Measurements from ENCODE around the gene DNAH1. TPM values are rescaled to one million over a fixed set of nuclear protein-coding genes. Genes with fewer than 3 reads are reported as not detected.

Gene DNAH1
- total and polyA plus RNA-seq, 7 donors, result 1.2 to 8.6 (median 4.6) TPM

DNA sequence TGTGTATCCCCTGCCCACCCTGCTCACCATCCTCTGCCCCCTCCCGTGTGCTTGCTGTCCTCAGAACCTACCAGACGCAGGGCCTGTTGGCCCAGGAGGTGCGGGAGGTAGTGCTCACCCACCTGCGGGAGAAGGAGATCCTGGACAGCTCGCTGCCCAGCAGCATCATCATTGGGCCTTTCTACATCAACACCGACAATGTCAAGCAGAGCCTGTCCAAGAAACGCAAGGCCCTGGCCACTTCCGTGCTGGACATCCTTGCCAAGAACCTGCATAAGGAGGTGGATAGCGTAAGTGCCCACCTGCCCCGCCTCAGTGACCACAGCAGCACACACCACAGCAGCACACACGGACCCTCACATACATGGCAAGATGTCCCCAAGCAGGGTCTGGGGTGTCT lies 33.0 kb downstream of the DNAH1 start:
- intact Hi-C loops (cut with DNase I), result no loop called here
- WGBS, 2 donors, result 94 to 96% methylated on average over 11 of the region's 11 CpGs

GRCh38 chr3:52349611-52350395 lies 33.7 kb downstream of the DNAH1 start:
- intact Hi-C loops (cut with DNase I), result no loop called here
- H3K4me1 ChIP-seq, result peaks cover 0 to 11% (median 3%) of the 10 kb centered on the region in 4 donors
- H3K36me3 ChIP-seq, result peaks cover 0 to 37% (median 0%) of the 10 kb centered on the region in 4 donors
- H3K9me3 ChIP-seq, result no peaks in the 10 kb centered on the region
- TF ChIP-seq POLR2A (IDR thresholded peaks at IDR 0.05), result no peak
- no peak for TF ChIP-seq EP300 (IDR thresholded peaks at IDR 0.05)
- TF ChIP-seq CTCF (IDR thresholded peaks at IDR 0.05), result no peak
- TF ChIP-seq POLR2AphosphoS5 (IDR thresholded peaks at IDR 0.05), result no peak
- no peak overlapping the region for H3K4me3 ChIP-seq
- 93 to 96% methylated on average over 19 of the region's 19 CpGs for WGBS, 2 donors
- no peak overlapping the region for H3K27ac ChIP-seq
- no peak for DNase-seq
- no peaks in the 10 kb centered on the region for H3K27me3 ChIP-seq

More for the DNA sequence above, 33.0 kb downstream of the DNAH1 start:
- peaks cover 0 to 11% (median 3%) of the 10 kb centered on the region in 4 donors for H3K4me1 ChIP-seq
- no peak overlapping the region for H3K27ac ChIP-seq
- no peaks in the 10 kb centered on the region for H3K27me3 ChIP-seq
- no peak overlapping the region for H3K4me3 ChIP-seq
- no peaks in the 10 kb centered on the region for H3K9me3 ChIP-seq
- no peak for DNase-seq
- TF ChIP-seq EP300 (IDR thresholded peaks at IDR 0.05), result no peak
- no peak for TF ChIP-seq POLR2AphosphoS5 (IDR thresholded peaks at IDR 0.05)
- no peak for TF ChIP-seq POLR2A (IDR thresholded peaks at IDR 0.05)
- TF ChIP-seq CTCF (IDR thresholded peaks at IDR 0.05), result no peak
- peaks cover 0 to 33% (median 0%) of the 10 kb centered on the region in 4 donors for H3K36me3 ChIP-seq

DNA sequence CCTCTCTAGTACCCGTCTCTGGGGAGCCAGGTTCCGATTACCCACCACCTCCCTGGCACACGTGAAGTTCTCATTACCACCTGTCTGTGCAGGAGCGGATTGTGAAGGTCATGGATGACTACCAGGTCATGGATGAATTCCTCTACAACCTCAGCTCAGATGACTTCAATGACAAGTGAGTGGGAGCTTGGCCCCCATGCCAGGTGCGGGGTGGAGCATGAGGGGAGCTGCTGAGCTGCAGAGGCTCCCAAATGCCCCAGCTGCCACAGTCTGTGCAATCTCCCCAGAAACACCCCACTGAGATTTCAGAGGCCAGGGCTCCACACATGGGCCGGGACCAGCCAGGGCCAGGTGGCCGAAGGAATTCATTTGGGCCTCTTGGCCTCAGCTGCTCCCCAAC lies 34.3 kb downstream of the DNAH1 start:
- no peak overlapping the region for H3K4me3 ChIP-seq
- H3K27ac ChIP-seq, result no peak overlapping the region
- no peaks in the 10 kb centered on the region for H3K9me3 ChIP-seq
- no peaks in the 10 kb centered on the region for H3K27me3 ChIP-seq
- DNase-seq, result no peak
- H3K36me3 ChIP-seq, result peaks cover 0 to 40% (median 0%) of the 10 kb centered on the region in 4 donors
- intact Hi-C loops (cut with DNase I), result no loop called here
- peaks cover 0 to 11% (median 3%) of the 10 kb centered on the region in 4 donors for H3K4me1 ChIP-seq
- no peak for TF ChIP-seq EP300 (IDR thresholded peaks at IDR 0.05)
- no peak for TF ChIP-seq POLR2A (IDR thresholded peaks at IDR 0.05)
- TF ChIP-seq POLR2AphosphoS5 (IDR thresholded peaks at IDR 0.05), result no peak
- TF ChIP-seq CTCF (IDR thresholded peaks at IDR 0.05), result no peak
- WGBS, 2 donors, result 86 to 95% methylated on average over 7 of the region's 7 CpGs

DNA sequence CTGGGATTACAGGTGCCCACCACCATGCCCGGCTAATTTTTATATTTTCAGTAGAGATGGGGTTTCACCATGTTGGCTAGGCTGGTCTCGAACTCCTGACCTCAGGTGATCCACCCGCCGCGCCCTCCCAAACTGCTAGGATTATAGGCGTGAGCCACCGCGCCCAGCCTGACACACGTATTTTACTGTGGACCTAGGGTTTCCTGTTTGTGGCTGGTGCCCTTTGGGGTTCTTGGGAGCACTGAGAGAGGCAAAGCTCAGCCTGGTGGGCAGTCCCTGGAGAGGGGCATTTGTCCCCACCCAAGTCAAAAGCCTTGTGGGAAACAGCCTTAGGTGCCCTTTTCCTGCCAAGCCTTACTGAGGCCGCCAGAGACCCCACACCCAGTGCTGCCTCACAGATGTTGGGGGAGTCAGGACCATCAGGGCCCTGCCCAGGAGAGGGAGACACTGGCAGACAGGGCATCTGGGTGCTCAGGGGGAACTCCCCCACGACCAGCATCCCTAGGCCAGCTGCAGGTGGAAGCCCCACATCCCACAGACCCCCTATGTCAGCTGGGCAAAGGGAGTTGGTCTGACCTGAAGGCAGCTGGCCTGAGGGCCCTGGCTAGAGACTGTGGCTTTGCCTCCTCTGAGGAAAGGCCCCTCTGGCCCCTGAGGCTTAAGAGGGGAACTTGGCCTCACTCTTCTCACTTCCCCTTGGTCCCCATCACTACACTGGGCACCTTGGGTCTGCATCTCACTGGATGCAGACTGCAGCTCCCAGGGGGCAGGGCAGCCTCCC lies 35.1 kb downstream of the DNAH1 start:
- 82 to 87% methylated on average over 11 of the region's 11 CpGs for WGBS, 2 donors
- Histone ChIP-seq H3K4me3 (no peak overlapping the region), H3K4me1 (peaks cover 0 to 8% (median 3%) of the 10 kb centered on the region in 4 donors), H3K9me3 (no peaks in the 10 kb centered on the region), H3K27me3 (no peaks in the 10 kb centered on the region), H3K36me3 (peaks cover 0 to 40% (median 0%) of the 10 kb centered on the region in 4 donors), H3K27ac (no peak overlapping the region)
- intact Hi-C loops (cut with DNase I), result no loop called here
- TF ChIP-seq EP300 (IDR thresholded peaks at IDR 0.05) (no peak), POLR2A (IDR thresholded peaks at IDR 0.05) (no peak), CTCF (IDR thresholded peaks at IDR 0.05) (no peak), POLR2AphosphoS5 (IDR thresholded peaks at IDR 0.05) (no peak)
- DNase-seq, result no peak
